GM19043 (cell line): ENCODE data around the gene AP2S1.
A peak's percentile ranks its signal among the peaks of the same experiment; 100 is the strongest.
"Not testable (repeated sequence)": the region's sequence is repeated elsewhere in the genome, so short reads cannot be mapped to it uniquely, and the experiment has no call there.

Source experiments
- ATAC-seq: cut with Tn5 transposase; IDR thresholded peaks from one replicate; pipeline ENCODE4 v1.9.1; 2021; ENCODE audit warnings: low read depth; ENCODE audit not compliant: unreplicated experiment

AP2S1 gene

GRCh38 chr19:46809534-46810272 lies 40.9 kb downstream of the AP2S1 start:
- ATAC-seq: no peak

GRCh38 chr19:46806656-46807055 lies 44.0 kb downstream of the AP2S1 start:
- no peak for ATAC-seq

GRCh38 chr19:46804432-46804831 lies 46.2 kb downstream of the AP2S1 start:
- not testable (repeated sequence) for ATAC-seq

- no peak for ATAC-seq
Measured at GRCh38 chr19:46803555-46803954, 47.1 kb downstream of the AP2S1 start.

GRCh38 chr19:46802152-46802551 lies 48.5 kb downstream of the AP2S1 start:
- no peak for ATAC-seq

- no peak for ATAC-seq
Measured at GRCh38 chr19:46798713-46799112, 51.9 kb downstream of the AP2S1 start.

GRCh38 chr19:46797881-46798280 lies 52.8 kb downstream of the AP2S1 start:
- no peak for ATAC-seq

- no peak for ATAC-seq
Measured at GRCh38 chr19:46791944-46792343, 58.7 kb downstream of the AP2S1 start.

- no peak for ATAC-seq
Measured at GRCh38 chr19:46789371-46789770, 61.3 kb downstream of the AP2S1 start.

- no peak for ATAC-seq
Measured at GRCh38 chr19:46788968-46789338, 61.7 kb downstream of the AP2S1 start.

- peak; percentile 62 for ATAC-seq
Measured at GRCh38 chr19:46788262-46788967, 62.2 kb downstream of the AP2S1 start, which contains the start of gene SLC1A5. Gene SLC1A5, minus strand, starts transcription at chr19:46788594. Its CDS starts 629 bp downstream, at chr19:46787965.
